Stomach (tissue), 4 donors: ENCODE data around the gene INSIG2.

Source experiments
- CTCF ChIP-seq, 7 experiments: fragments of 450-650 bp in 4 of 7; fragments of 200-600 bp in 3 of 7; sonication (generic) in 3 of 7; IDR thresholded peaks; one replicate each; pipeline ENCODE4 v1.5.1; 2016 to 2019; ENCODE audit warnings: antibody characterized with exemption in 7 of 7, control low read depth in 2 of 7, mild to moderate bottlenecking in 1 of 7
- EP300 ChIP-seq: sonication (generic); formaldehyde crosslinking; IDR thresholded peaks from one replicate; pipeline ENCODE4 v1.6.1; 2017; ENCODE audit warnings: antibody characterized with exemption
- POLR2A ChIP-seq, 4 donors: fragments of 450-650 bp; IDR thresholded peaks; one replicate each; pipeline ENCODE4 v1.6.1; 2016; ENCODE audit warnings: antibody characterized with exemption in 4 of 4, control low read depth in 2 of 4, mild to moderate bottlenecking in 1 of 4, moderate library complexity in 1 of 4
- POLR2AphosphoS5 ChIP-seq, 3 donors: sonication (generic); formaldehyde crosslinking; IDR thresholded peaks; one replicate each; pipeline ENCODE4 v1.6.1; 2016; ENCODE audit warnings: antibody characterized with exemption in 3 of 3

GRCh38 chr2:118090387-118091139 is 2.3 kb downstream of the INSIG2 start:
- TF ChIP-seq EP300: no peak
- no peak for TF ChIP-seq CTCF (IDR thresholded peaks at IDR 0.05)
- no peak for TF ChIP-seq POLR2AphosphoS5 (IDR thresholded peaks at IDR 0.05)
- TF ChIP-seq POLR2A (IDR thresholded peaks at IDR 0.05): no peak
